NCI-H146 treated with DMSO at 0.1 percent for 48 hours (cell line): ENCODE measurements around the gene CAMSAP2.
"Not testable (repeated sequence)": the region's sequence is repeated elsewhere in the genome, so short reads cannot be mapped to it uniquely, and the experiment has no call there.

Experiments
- DNase-seq: peaks from one replicate; lab custom pipeline; 2025; ENCODE audit not compliant: unreplicated experiment; lab: John Stamatoyannopoulos, UW

The CAMSAP2 gene

GRCh38 chr1:200780545-200781369, 42.1 kb downstream of the CAMSAP2 start:
- DNase-seq: no peak

GRCh38 chr1:200783926-200784325, 45.2 kb downstream of the CAMSAP2 start:
- no peak for DNase-seq

- DNase-seq: no peak
Measured at GRCh38 chr1:200784576-200784975, 45.9 kb downstream of the CAMSAP2 start.

- DNase-seq: no peak
Measured at GRCh38 chr1:200786788-200787187, 48.1 kb downstream of the CAMSAP2 start.

GRCh38 chr1:200787896-200788387, 49.2 kb downstream of the CAMSAP2 start:
- no peak for DNase-seq

GRCh38 chr1:200791012-200791411, 52.3 kb downstream of the CAMSAP2 start:
- DNase-seq: not testable (repeated sequence)

- no peak for DNase-seq
Measured at GRCh38 chr1:200793677-200794076, 55.0 kb downstream of the CAMSAP2 start.

GRCh38 chr1:200794506-200795065, 55.9 kb downstream of the CAMSAP2 start:
- DNase-seq: no peak

- DNase-seq: no peak
Measured at GRCh38 chr1:200795156-200795555, 56.5 kb downstream of the CAMSAP2 start.

GRCh38 chr1:200802042-200802441, 63.3 kb downstream of the CAMSAP2 start:
- DNase-seq: no peak

- DNase-seq: peak; percentile 68
Measured at GRCh38 chr1:200802865-200803512, 64.3 kb downstream of the CAMSAP2 start.

GRCh38 chr1:200805719-200806118, 67.0 kb downstream of the CAMSAP2 start:
- DNase-seq: no peak

- DNase-seq: no peak
Measured at GRCh38 chr1:200808846-200809245, 70.2 kb downstream of the CAMSAP2 start.

GRCh38 chr1:200811704-200812103, 73.0 kb downstream of the CAMSAP2 start:
- no peak for DNase-seq

- DNase-seq: not testable (repeated sequence)
Measured at GRCh38 chr1:200816624-200817224, 78.0 kb downstream of the CAMSAP2 start.

GRCh38 chr1:200818248-200818647, 79.6 kb downstream of the CAMSAP2 start:
- DNase-seq: no peak

GRCh38 chr1:200819726-200820125, 81.0 kb downstream of the CAMSAP2 start:
- no peak for DNase-seq

GRCh38 chr1:200831091-200831490, 92.4 kb downstream of the CAMSAP2 start:
- peak; percentile 17 for DNase-seq

- no peak for DNase-seq
Measured at GRCh38 chr1:200834383-200834782, 95.7 kb downstream of the CAMSAP2 start.

- DNase-seq: no peak
Measured at GRCh38 chr1:200836213-200836612, 97.5 kb downstream of the CAMSAP2 start.

- no peak for DNase-seq
Measured at GRCh38 chr1:200837931-200838571, 99.4 kb downstream of the CAMSAP2 start.
